ENCODE results near the gene MRPL41. TPM values are rescaled to one million over a fixed set of nuclear protein-coding genes. Genes with fewer than 3 reads are reported as not detected.

Gene MRPL41
- polyA plus RNA-seq, 1 donor from 2014 or later: 60.5 TPM

DNA sequence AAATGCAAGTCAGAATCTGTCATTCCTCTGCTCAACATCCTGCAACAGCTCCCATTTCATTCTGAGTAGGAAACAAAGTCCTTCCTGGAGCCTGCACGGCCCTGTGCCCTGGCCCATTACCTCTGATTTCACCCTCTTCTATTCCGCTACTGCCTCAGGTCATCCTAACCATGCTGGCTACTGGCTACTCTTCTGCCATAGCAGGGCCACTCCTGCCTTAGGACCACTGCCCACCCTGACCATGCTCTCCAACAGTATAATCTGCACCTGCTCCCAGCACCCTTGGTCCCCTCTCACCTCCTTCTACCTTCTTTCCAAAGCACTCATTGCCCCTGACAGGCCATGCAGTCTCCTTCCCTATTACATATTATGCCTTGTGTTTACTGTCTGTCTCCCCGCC lies 18.9 kb downstream of the MRPL41 start:
- H3K79me2 ChIP-seq (replicated peaks; ENCODE audit: insufficient read depth, low read length): no peaks in the 10 kb centered on the region
- no peak overlapping the region for H3K27ac ChIP-seq (ENCODE audit: low read length)
- no peaks in the 10 kb centered on the region for H3F3A ChIP-seq (ENCODE audit: insufficient read depth, low read length, poor library complexity, severe bottlenecking)
- H3K36me3 ChIP-seq (ENCODE audit: insufficient read depth, low read length): no peaks in the 10 kb centered on the region
- no peaks in the 10 kb centered on the region for H3K9me3 ChIP-seq (ENCODE audit: low read length)
- no peaks in the 10 kb centered on the region for H3K27me3 ChIP-seq (ENCODE audit: insufficient read depth, low read depth, low read length)
- no peak overlapping the region for H3K4me2 ChIP-seq (ENCODE audit: low read length)
- H2AFZ ChIP-seq (ENCODE audit: low read depth, low read length): no peak overlapping the region
- H3K9ac ChIP-seq (ENCODE audit: low read length): no peak overlapping the region
- H3K4me3 ChIP-seq (ENCODE audit: low read length): no peak overlapping the region
- no peaks in the 10 kb centered on the region for H4K20me1 ChIP-seq (ENCODE audit: insufficient read depth)
- no peaks in the 10 kb centered on the region for H3K9me2 ChIP-seq (ENCODE audit: insufficient read depth, low read length)
- TF ChIP-seq, protein P1, sequence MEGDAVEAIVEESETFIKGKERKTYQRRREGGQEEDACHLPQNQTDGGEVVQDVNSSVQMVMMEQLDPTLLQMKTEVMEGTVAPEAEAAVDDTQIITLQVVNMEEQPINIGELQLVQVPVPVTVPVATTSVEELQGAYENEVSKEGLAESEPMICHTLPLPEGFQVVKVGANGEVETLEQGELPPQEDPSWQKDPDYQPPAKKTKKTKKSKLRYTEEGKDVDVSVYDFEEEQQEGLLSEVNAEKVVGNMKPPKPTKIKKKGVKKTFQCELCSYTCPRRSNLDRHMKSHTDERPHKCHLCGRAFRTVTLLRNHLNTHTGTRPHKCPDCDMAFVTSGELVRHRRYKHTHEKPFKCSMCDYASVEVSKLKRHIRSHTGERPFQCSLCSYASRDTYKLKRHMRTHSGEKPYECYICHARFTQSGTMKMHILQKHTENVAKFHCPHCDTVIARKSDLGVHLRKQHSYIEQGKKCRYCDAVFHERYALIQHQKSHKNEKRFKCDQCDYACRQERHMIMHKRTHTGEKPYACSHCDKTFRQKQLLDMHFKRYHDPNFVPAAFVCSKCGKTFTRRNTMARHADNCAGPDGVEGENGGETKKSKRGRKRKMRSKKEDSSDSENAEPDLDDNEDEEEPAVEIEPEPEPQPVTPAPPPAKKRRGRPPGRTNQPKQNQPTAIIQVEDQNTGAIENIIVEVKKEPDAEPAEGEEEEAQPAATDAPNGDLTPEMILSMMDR (IDR thresholded peaks at IDR 0.05; ENCODE audit: poor library complexity, severe bottlenecking): no peak
- TF ChIP-seq EP300 (conservative IDR thresholded peaks at IDR 0.05; ENCODE audit: poor library complexity, severe bottlenecking): no peak
- TF ChIP-seq EZH2 (IDR thresholded peaks at IDR 0.05; ENCODE audit: borderline replicate concordance, insufficient read depth, low read length, poor library complexity, severe bottlenecking): no peak
- TF ChIP-seq, protein P2, sequence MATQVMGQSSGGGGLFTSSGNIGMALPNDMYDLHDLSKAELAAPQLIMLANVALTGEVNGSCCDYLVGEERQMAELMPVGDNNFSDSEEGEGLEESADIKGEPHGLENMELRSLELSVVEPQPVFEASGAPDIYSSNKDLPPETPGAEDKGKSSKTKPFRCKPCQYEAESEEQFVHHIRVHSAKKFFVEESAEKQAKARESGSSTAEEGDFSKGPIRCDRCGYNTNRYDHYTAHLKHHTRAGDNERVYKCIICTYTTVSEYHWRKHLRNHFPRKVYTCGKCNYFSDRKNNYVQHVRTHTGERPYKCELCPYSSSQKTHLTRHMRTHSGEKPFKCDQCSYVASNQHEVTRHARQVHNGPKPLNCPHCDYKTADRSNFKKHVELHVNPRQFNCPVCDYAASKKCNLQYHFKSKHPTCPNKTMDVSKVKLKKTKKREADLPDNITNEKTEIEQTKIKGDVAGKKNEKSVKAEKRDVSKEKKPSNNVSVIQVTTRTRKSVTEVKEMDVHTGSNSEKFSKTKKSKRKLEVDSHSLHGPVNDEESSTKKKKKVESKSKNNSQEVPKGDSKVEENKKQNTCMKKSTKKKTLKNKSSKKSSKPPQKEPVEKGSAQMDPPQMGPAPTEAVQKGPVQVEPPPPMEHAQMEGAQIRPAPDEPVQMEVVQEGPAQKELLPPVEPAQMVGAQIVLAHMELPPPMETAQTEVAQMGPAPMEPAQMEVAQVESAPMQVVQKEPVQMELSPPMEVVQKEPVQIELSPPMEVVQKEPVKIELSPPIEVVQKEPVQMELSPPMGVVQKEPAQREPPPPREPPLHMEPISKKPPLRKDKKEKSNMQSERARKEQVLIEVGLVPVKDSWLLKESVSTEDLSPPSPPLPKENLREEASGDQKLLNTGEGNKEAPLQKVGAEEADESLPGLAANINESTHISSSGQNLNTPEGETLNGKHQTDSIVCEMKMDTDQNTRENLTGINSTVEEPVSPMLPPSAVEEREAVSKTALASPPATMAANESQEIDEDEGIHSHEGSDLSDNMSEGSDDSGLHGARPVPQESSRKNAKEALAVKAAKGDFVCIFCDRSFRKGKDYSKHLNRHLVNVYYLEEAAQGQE (IDR thresholded peaks at IDR 0.05; ENCODE audit: borderline replicate concordance): no peak
- TF ChIP-seq TAF1 (IDR thresholded peaks at IDR 0.05; ENCODE audit: low read depth): no peak
- no peak for TF ChIP-seq RAD21 (conservative IDR thresholded peaks at IDR 0.05)
- no peak for TF ChIP-seq MXI1 (conservative IDR thresholded peaks at IDR 0.05; ENCODE audit: poor library complexity, severe bottlenecking)
- TF ChIP-seq SMC3 (conservative IDR thresholded peaks at IDR 0.05; ENCODE audit: poor library complexity): no peak
- TF ChIP-seq POLR2AphosphoS5 (IDR thresholded peaks at IDR 0.05): no peak

DNA sequence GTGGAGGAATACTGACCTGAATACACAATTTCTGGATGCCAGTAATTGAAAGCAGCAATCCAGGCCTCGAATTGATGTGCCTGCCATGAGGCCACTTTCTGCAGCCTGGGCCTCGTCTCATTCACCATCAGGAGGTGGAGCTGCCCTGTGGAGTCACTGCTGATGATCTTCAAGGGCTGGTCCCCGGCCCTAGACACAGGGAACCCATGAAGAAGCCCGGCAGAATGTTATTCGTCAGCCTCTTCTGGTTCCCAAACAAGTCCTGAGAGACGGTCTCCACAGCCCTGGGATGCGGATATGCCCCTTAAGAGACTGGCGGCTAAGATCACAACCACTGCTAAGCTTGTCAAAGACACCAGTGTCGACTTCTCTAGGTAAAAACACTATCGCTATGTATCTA lies 22.5 kb downstream of the MRPL41 start:
- H3K79me2 ChIP-seq (replicated peaks; ENCODE audit: insufficient read depth, low read length): peaks cover 14% of the 10 kb centered on the region
- no peak overlapping the region for H3K27ac ChIP-seq (ENCODE audit: low read length)

More for the DNA sequence above, 22.5 kb downstream of the MRPL41 start:
- Histone ChIP-seq H3K36me3 (ENCODE audit: insufficient read depth, low read length) (no peaks in the 10 kb centered on the region), H3K4me3 (ENCODE audit: low read length) (no peak overlapping the region), H4K20me1 (ENCODE audit: insufficient read depth) (no peaks in the 10 kb centered on the region), H3K9ac (ENCODE audit: low read length) (no peak overlapping the region), H3K27me3 (ENCODE audit: insufficient read depth, low read depth, low read length) (no peaks in the 10 kb centered on the region), H3K9me3 (ENCODE audit: low read length) (no peaks in the 10 kb centered on the region), H3K9me2 (ENCODE audit: insufficient read depth, low read length) (no peaks in the 10 kb centered on the region), H3K4me2 (ENCODE audit: low read length) (no peak overlapping the region), H3F3A (ENCODE audit: insufficient read depth, low read length, poor library complexity, severe bottlenecking) (no peaks in the 10 kb centered on the region), H2AFZ (ENCODE audit: low read depth, low read length) (no peak overlapping the region)
- TF ChIP-seq POLR2AphosphoS5 (IDR thresholded peaks at IDR 0.05): no peak
- no peak for TF ChIP-seq RAD21 (conservative IDR thresholded peaks at IDR 0.05)
- TF ChIP-seq TAF1 (IDR thresholded peaks at IDR 0.05; ENCODE audit: low read depth): no peak
- no peak for TF ChIP-seq SMC3 (conservative IDR thresholded peaks at IDR 0.05; ENCODE audit: poor library complexity)
- TF ChIP-seq, protein P1 (IDR thresholded peaks at IDR 0.05; ENCODE audit: poor library complexity, severe bottlenecking): no peak
- TF ChIP-seq, protein P2 (IDR thresholded peaks at IDR 0.05; ENCODE audit: borderline replicate concordance): no peak
- TF ChIP-seq EZH2 (IDR thresholded peaks at IDR 0.05; ENCODE audit: borderline replicate concordance, insufficient read depth, low read length, poor library complexity, severe bottlenecking): no peak
- no peak for TF ChIP-seq MXI1 (conservative IDR thresholded peaks at IDR 0.05; ENCODE audit: poor library complexity, severe bottlenecking)
- TF ChIP-seq EP300 (conservative IDR thresholded peaks at IDR 0.05; ENCODE audit: poor library complexity, severe bottlenecking): no peak
